Coronary artery (tissue), 2 donors: ENCODE results near the gene WDR76.
A peak's percentile ranks its signal among the peaks of the same experiment; 100 is the strongest.

Experiments
- DNase-seq: peaks from one replicate; pipeline ENCODE4 v3.0.0-alpha.2; 2017; ENCODE audit warnings: low spot score
- H3K27ac ChIP-seq, 2 donors: fragments of 200-600 bp; sonication (generic); one replicate each; pipeline ENCODE4 v1.5.1; 2016 to 2019
- H3K4me3 ChIP-seq: fragments of 200-600 bp; sonication (generic); 2 replicates; pipeline ENCODE4 v1.5.1; 2016; ENCODE audit warnings: mild to moderate bottlenecking, moderate library complexity
- TF ChIP-seq, protein P1 (sequence below): fragments of 200-600 bp; sonication (generic); IDR thresholded peaks from one replicate; pipeline ENCODE4 v1.5.1; 2019; ENCODE audit warnings: antibody characterized with exemption

Gene WDR76

DNA sequence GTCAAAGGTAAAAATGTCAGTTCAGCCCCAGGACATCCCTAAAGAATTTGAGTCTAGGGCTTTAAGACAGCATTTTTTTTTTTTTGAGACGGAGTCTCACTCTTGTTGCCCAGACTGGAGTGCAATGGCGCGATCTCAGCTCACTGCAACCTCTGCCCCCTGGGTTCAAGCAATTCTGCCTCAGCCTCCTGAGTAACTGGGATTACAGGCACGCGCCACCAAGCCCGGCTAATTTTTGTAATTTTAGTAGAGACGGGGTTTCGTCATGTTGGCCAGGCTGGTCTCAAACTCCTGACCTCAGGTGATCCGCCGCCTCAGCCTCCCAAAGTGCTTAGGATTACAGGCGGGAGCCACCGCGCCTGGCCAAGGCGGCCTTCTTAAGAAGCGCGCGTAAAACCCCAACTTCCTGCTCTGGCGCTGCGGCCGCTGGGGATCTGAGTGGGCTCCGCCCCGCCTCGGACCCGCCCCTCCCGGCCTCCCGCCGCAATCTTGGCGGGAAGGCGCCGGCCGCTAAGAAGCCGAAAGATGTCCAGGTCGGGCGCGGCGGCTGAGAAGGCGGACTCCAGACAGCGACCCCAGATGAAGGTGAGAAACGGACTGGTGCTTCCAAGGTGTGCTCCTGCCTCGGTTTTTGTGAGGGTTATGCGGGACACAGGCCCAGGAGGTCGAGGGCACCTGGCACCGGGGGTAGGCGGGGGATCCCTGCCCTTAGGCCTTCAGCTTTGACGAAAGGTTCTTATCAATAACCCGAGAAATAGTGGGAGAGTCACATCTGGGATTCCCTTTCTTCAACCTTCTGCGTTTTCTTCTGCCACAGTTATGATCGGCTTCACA is at the start of gene WDR76:
Gene WDR76, plus strand, starts transcription at position 495 of the 834 bp plus-strand sequence. Its CDS starts 31 bp downstream, at position 526.
- peak; percentile 85 for DNase-seq
- Histone ChIP-seq H3K27ac (peak within 1 kb of the TSS; percentile 52 to 85), H3K4me3 (peak within 1 kb of the TSS; percentile 80)
- TF ChIP-seq, protein P1, sequence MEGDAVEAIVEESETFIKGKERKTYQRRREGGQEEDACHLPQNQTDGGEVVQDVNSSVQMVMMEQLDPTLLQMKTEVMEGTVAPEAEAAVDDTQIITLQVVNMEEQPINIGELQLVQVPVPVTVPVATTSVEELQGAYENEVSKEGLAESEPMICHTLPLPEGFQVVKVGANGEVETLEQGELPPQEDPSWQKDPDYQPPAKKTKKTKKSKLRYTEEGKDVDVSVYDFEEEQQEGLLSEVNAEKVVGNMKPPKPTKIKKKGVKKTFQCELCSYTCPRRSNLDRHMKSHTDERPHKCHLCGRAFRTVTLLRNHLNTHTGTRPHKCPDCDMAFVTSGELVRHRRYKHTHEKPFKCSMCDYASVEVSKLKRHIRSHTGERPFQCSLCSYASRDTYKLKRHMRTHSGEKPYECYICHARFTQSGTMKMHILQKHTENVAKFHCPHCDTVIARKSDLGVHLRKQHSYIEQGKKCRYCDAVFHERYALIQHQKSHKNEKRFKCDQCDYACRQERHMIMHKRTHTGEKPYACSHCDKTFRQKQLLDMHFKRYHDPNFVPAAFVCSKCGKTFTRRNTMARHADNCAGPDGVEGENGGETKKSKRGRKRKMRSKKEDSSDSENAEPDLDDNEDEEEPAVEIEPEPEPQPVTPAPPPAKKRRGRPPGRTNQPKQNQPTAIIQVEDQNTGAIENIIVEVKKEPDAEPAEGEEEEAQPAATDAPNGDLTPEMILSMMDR: no peak

DNA sequence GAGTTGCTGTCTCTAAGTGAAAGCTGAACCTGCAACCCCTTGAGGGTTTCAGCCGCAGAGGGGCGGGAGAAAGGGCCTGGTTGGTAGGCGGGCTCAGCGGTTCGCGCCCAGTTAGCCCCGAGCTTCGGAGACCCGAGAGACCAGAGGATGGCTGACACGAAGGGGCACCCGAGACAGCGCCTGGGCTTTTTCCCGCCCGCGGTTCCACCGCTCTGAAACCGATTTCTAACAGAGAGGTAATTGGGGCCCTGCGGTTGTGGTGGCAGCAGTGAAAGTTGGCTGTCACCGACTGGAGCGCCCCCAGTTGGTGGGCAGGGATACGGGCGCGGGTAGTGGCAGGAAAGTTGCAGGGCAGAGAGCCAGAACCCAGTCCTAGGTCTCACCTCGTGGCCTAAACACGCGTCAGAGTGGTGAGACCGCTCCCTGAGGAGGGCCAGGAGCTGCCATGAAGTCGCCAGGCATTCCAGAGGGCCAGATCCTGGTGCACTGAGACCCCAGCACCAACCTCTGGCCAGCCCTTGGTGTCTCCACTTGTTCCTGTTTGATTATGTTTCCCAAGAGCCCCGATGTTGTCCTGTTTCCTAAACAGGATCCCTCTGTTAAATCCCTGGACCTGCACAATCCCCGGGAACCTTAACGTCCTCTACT is 49.4 kb upstream of the WDR76 start:
- Histone ChIP-seq H3K4me3 (peak overlapping the region; percentile 72), H3K27ac (peak overlapping the region; percentile 90 to 94)
- peak; percentile 91 for DNase-seq
- TF ChIP-seq, protein P1: peak; percentile 32

DNA sequence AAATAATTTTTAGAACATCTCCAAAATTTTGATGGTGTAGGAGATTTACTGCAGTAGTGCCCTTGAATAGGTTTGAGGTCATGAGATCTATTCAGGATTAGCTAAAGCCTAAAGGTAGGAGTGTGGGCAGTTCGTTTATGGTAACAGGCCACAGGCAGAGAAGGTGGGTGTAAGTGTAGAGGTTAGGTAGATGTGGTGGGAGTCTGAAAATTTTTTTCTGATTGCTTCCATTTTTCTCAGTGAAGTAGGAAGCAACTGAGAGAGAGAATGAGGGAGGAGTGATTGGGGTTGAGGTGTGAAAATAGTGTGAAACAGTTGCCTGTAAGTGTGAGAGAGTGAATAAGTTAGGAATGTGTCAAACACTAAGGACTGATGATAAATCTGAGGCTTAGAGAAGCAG is 47.8 kb upstream of the WDR76 start:
- no peak for DNase-seq
- no peak overlapping the region for H3K27ac ChIP-seq
- no peak overlapping the region for H3K4me3 ChIP-seq
- TF ChIP-seq, protein P1: no peak

DNA sequence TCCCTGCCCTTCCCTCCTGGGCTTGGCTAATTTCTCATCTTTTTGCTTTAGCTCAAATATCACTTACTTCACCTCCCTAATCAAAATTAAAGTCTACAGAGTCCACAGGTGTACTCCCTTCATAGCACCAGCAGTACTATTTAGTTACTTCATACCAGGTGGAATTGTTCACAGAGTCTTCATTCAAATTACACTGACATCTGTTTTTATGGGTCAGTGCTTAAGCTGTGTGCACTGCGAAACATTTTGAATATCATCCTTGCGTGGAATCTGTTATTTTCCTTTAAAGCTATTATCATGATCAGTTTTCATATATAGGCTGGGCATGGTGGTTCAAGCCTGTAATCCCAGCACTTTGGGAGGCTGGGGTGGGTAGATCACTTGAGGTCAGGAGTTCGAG is 37.4 kb upstream of the WDR76 start:
- no peak overlapping the region for H3K27ac ChIP-seq
- no peak for DNase-seq

DNA sequence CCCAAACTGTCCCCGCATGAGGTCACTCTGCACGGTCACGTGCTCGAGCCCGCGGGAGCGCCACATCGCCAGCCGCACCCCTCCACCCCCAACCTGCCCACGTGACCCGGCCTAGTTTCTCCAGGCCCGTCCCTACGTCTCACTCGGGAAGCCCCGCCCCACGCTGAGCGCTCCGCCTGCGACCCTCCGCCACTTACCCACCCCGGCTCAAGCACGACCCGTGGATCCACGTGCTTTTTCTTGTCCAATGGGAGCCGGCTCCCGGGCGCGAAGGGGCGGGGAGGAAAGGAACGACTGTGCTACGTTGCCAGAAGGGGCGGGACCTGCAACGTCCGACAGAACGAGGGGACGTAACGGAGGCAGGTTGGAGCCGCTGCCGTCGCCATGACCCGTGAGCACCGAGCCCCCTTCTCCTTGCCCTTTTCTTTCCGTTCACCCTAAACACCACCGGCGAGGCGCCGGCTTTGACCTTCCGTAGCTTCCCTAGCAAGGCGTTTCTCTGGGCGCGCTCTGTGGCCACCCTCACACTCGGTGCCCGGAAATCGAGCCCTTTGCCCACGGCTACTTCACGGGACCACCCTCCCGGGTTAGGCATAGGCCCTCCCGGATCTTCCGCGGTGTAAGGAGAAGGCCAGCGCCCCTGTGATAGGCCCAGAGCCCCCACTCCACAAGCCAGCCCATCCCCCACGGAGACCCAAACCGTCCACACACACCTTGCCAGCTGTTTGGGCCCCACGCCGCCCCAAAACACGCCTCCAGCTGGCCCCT is 34.6 kb upstream of the WDR76 start, which contains the start of gene SERF2:
Gene SERF2, plus strand, starts transcription at position 328 of the 768 bp plus-strand sequence. Its CDS starts 57 bp downstream, at position 385.
- peak; percentile 100 for DNase-seq
- TF ChIP-seq, protein P1: no peak
- Histone ChIP-seq H3K4me3 (peak within 1 kb of the TSS; percentile 93), H3K27ac (peak within 1 kb of the TSS; percentile 88 to 90)

More for the DNA sequence above, 37.4 kb upstream of the WDR76 start:
- H3K4me3 ChIP-seq: no peak overlapping the region
- TF ChIP-seq, protein P1: no peak

DNA sequence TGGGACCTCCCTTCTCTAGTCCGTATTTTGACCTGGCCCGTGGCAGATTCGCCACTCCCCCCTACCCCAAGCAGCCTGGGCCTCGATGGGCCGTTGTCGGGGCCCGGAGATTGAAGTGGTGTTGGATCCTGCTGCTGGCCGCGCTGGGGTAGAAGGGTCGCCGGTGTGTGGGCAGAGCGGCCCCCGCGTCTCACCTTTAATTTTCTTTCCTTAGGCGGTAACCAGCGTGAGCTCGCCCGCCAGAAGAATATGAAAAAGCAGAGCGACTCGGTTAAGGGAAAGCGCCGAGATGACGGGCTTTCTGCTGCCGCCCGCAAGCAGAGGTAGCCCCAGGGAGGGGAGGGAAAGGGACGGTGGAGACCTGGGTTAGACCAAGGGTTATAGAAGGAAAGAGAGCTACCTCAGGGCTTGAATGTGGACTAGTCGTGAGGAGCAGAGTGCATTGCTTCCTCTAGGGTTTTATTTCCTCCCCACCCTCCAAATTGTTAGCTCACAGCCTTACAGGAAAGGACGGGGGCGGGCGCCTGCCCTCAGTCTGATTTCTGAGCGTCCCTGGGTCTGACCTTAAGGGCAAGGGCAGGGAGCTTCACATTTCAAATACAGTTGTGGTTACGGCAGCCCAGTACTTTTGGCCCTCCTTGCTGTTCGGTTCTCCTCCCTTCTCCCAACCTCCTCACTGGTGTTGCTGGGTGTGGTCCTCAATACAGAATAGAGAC is 33.9 kb upstream of the WDR76 start:
- peak overlapping the region; percentile 88 to 90 for H3K27ac ChIP-seq
- TF ChIP-seq, protein P1: no peak
- no peak for DNase-seq
- peak overlapping the region; percentile 93 for H3K4me3 ChIP-seq
